ENCODE results near the gene MDFIC. TPM values are rescaled to one million over a fixed set of nuclear protein-coding genes. Genes with fewer than 3 reads are reported as not detected.

Gene MDFIC
- total RNA-seq, 1 donor = 72.1 TPM

- no peak for TF ChIP-seq CTCF (IDR thresholded peaks at IDR 0.05; ENCODE audit: insufficient read depth, low read length)
- no peak overlapping the region for H3K4me3 ChIP-seq (ENCODE audit: low read depth, low read length)
- peak; percentile 56 for DNase-seq (ENCODE audit: low read depth)
These were observed 87.2 kb downstream of the MDFIC start for GRCh38 chr7:115009139-115009538.

- DNase-seq (ENCODE audit: low read depth) = peak; percentile 89
- no peak overlapping the region for H3K4me3 ChIP-seq (ENCODE audit: low read depth, low read length)
- TF ChIP-seq CTCF (IDR thresholded peaks at IDR 0.05; ENCODE audit: insufficient read depth, low read length) = no peak
These were observed 88.0 kb downstream of the MDFIC start for GRCh38 chr7:115009736-115010440.

GRCh38 chr7:115010441-115010820, 88.5 kb downstream of the MDFIC start:
- H3K4me3 ChIP-seq (ENCODE audit: low read depth, low read length) = no peak overlapping the region
- TF ChIP-seq CTCF (IDR thresholded peaks at IDR 0.05; ENCODE audit: insufficient read depth, low read length) = no peak
- no peak for DNase-seq (ENCODE audit: low read depth)

- TF ChIP-seq CTCF (IDR thresholded peaks at IDR 0.05; ENCODE audit: insufficient read depth, low read length) = no peak
- DNase-seq (ENCODE audit: low read depth) = no peak
- H3K4me3 ChIP-seq (ENCODE audit: low read depth, low read length) = no peak overlapping the region
These were observed 92.0 kb downstream of the MDFIC start for GRCh38 chr7:115013886-115014285.

GRCh38 chr7:115014794-115015193, 92.9 kb downstream of the MDFIC start:
- H3K4me3 ChIP-seq (ENCODE audit: low read depth, low read length) = no peak overlapping the region
- TF ChIP-seq CTCF (IDR thresholded peaks at IDR 0.05; ENCODE audit: insufficient read depth, low read length) = no peak
- DNase-seq (ENCODE audit: low read depth) = no peak

GRCh38 chr7:115015619-115016018, 93.7 kb downstream of the MDFIC start:
- H3K4me3 ChIP-seq (ENCODE audit: low read depth, low read length) = no peak overlapping the region
- no peak for TF ChIP-seq CTCF (IDR thresholded peaks at IDR 0.05; ENCODE audit: insufficient read depth, low read length)
- DNase-seq (ENCODE audit: low read depth) = no peak

Measured in fibroblast of the aortic adventitia (primary cell).